Iris pigment epithelial cell (primary cell): ENCODE results near the gene TUBB8.
"Not testable (repeated sequence)": the region's sequence is repeated elsewhere in the genome, so short reads cannot be mapped to it uniquely, and the experiment has no call there.

Experiments used
- DNase-seq: peaks from one replicate; pipeline ENCODE4 v3.0.0-alpha.2; 2011; ENCODE audit warnings: low read depth

Gene TUBB8

DNA sequence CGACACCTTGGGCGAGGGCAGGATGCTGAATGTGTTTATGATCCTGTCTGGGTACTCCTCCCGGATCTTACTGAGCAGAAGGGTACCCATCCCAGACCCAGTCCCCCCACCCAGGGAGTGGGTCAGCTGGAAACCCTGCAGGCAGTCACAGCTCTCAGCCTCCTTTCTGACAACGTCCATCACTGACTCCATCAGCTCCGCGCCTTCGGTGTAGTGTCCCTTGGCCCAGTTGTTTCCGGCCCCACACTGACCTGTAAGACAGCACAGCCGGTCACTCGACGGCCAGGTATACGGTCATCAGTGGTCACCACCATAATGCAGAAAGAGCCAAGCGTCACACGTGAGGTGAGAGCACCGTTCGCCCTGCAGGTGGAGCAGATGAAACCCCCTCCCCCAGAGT lies 1.2 kb downstream of the TUBB8 start:
- not testable (repeated sequence) for DNase-seq

DNA sequence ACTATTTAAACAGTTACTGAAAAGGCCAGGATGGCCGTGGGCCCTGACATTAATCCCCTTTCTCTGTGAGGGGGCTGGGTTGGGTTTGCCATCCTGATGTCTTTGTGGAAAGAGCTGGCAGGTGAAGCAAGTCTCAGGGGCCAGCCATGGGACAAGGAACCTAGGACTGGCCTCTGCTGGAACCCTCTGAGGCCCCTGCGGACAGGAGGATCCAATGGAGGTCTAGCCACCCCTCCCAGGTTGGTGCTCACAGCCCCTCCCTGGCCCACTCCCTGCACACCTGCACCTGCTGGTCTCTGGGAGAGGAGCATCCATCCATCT lies 35.8 kb downstream of the TUBB8 start:
- DNase-seq, result not testable (repeated sequence)

DNA sequence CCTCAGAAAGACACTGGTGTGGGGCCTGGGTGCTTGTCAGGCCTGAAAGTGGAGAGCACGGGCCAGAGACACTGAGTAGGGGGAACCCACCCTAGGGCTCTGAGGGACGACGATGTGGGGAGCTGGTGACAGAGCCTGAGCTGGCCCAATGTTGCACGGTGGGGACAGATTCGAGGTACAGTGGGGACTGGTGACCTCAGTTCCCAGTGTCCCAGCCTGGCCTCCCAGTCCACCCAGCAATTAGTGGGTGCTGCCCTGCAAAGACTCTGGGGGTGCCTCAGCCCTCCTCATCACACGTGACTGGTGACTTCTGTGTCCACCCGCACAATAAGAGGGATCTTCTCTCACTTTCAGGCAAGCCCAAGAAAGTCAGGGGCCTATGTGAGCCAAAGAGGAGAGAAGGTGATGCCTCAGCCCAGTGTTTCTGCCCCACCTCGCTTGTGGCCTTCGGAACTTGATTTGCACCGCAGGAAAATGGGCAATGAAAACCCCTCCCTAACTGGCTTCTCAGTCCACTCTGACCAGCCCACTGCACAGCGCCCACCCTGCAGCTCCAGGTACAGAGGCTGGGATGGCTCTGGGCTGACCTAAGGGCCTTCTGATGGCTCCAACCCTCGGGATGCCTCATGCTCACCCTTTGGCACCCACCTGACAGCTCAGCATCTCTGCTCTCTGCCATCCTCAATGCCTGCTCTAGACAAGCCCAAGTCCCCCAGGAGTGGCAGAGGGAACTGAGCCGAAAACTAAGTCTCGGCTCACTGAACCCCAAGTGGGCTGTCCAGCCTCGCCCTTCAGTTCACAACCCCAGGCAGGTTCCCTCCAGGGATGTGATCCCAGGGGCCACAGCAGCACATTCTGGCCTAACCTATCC lies 36.4 kb downstream of the TUBB8 start:
- not testable (repeated sequence) for DNase-seq

DNA sequence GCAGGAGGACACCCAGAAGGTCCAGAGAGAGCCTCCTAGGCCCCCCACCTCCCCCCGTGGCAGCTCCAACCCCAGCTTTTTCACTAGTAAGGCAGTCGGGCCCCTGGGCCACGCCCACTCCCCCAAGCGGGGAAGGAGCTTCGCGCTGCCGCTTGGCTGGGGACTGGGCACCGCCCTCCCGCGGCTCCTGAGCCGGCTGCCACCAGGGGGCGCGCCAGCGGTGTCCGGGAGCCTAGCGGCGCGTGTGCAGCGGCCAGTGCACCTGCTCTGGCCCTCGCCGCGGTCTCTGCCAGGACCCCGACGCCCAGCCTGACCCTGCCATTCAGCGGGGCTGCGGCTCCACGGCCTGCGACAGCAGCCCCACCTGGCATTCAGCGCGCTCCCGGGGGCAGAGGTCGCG lies 37.8 kb downstream of the TUBB8 start:
- not testable (repeated sequence) for DNase-seq

DNA sequence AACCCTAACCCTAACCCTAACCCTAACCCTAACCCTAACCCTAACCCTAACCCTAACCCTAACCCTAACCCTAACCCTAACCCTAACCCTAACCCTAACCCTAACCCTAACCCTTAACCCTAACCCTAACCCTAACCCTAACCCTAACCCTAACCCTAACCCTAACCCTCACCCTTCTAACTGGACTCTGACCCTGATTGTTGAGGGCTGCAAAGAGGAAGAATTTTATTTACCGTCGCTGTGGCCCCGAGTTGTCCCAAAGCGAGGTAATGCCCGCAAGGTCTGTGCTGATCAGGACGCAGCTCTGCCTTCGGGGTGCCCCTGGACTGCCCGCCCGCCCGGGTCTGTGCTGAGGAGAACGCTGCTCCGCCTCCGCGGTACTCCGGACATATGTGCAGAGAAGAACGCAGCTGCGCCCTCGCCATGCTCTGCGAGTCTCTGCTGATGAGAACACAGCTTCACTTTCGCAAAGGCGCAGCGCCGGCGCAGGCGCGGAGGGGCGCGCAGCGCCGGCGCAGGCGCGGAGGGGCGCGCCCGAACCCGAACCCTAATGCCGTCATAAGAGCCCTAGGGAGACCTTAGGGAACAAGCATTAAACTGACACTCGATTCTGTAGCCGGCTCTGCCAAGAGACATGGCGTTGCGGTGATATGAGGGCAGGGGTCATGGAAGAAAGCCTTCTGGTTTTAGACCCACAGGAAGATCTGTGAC lies 38.7 kb downstream of the TUBB8 start:
- DNase-seq, result not testable (repeated sequence)
